Suprapubic skin (tissue), 3 donors: ENCODE measurements around the gene LRBA.

Source experiments
- CTCF ChIP-seq, 2 donors: fragments of 200-600 bp in 1 of 2; fragments of 450-650 bp in 1 of 2; sonication (generic) in 1 of 2; IDR thresholded peaks; one replicate each; pipeline ENCODE4 v1.5.1; 2016 to 2019; ENCODE audit warnings: antibody characterized with exemption in 2 of 2, mild to moderate bottlenecking in 1 of 2, moderate library complexity in 1 of 2
- EP300 ChIP-seq: sonication (generic); formaldehyde crosslinking; IDR thresholded peaks from one replicate; pipeline ENCODE4 v1.6.1; 2017; ENCODE audit warnings: antibody characterized with exemption

DNA sequence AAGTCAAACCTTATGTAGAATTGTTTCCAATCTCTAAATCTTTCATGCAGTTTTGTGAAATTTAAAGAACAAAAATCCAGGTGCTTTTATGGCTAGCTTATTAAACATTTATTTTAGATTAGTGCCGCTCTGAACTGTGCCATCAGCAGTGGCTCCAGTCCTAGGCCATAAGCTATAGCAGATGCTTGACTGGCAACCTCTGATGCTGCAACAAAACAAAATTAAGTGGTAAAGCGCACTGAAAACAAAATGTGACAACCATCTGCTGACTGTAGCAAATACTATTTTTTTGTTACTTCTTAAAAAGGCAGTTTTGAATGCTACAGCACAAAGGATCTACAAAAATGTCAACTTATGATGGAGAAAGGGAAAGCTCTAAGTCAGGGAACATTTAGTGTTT lies 699.4 kb downstream of the LRBA start:
- TF ChIP-seq CTCF (IDR thresholded peaks at IDR 0.05), result no peak
- TF ChIP-seq EP300, result no peak
